K562 (cell line): ENCODE data around the gene EPHB1. TPM values are rescaled to one million over a fixed set of nuclear protein-coding genes. Genes with fewer than 3 reads are reported as not detected.

Experiments used
- ARID2 ChIP-seq: fragments of 450-650 bp; IDR thresholded peaks from 2 replicates; pipeline ENCODE4 v1.6.1; 2017; ENCODE audit warnings: antibody characterized with exemption, mild to moderate bottlenecking
- CEBPG ChIP-seq, 3 experiments: fragments of 200-800 bp in 1 of 3; sonication (Bioruptor generic) in 1 of 3; sonication (generic) in 1 of 3; formaldehyde crosslinking in 1 of 3; IDR thresholded peaks in 2 of 3; conservative IDR thresholded peaks in 1 of 3; 2 replicates each; pipeline versions ENCODE4 v1.6.1 to v1.8.0; 2016 to 2022; ENCODE audit warnings: missing compliant biosample characterization in 2 of 3, missing genetic modification characterization in 2 of 3, mild to moderate bottlenecking in 1 of 3, missing genetic modification reagents in 1 of 3
- E4F1 ChIP-seq: fragments of 250-450 bp; sonication (Bioruptor Pico); IDR thresholded peaks from 2 replicates; pipeline ENCODE4 v1.5.0; 2021; ENCODE audit warnings: mild to moderate bottlenecking, borderline replicate concordance
- EGR1 ChIP-seq: fragments of 450-650 bp; conservative IDR thresholded peaks from 2 replicates; pipeline ENCODE4 v1.6.1; 2017; ENCODE audit warnings: mild to moderate bottlenecking
- FOXA1 ChIP-seq: fragments of 450-650 bp; IDR thresholded peaks from 2 replicates; pipeline ENCODE4 v1.6.1; 2016; ENCODE audit warnings: mild to moderate bottlenecking, borderline replicate concordance
- IFI16 ChIP-seq: fragments of 250-450 bp; sonication (Bioruptor Pico); IDR thresholded peaks from 2 replicates; pipeline ENCODE4 v2.1.2; 2022; ENCODE audit warnings: mild to moderate bottlenecking, inconsistent platforms
- KDM4B ChIP-seq, 2 experiments: fragments of 450-650 bp in 1 of 2; sonication (generic) in 1 of 2; IDR thresholded peaks; 2 replicates each; pipeline ENCODE4 v1.6.1; 2016 to 2017; ENCODE audit warnings: borderline replicate concordance in 2 of 2, antibody characterized with exemption in 1 of 2, low read depth in 1 of 2, mild to moderate bottlenecking in 1 of 2
- NBN ChIP-seq: fragments of 450-650 bp; IDR thresholded peaks from 2 replicates; pipeline ENCODE4 v1.6.1; 2016; ENCODE audit warnings: low read depth, mild to moderate bottlenecking
- REST ChIP-seq, 2 experiments: fragments of 450-650 bp; formaldehyde crosslinking in 1 of 2; IDR thresholded peaks; 2 replicates each; pipeline versions ENCODE4 v1.4.0 to v1.6.1; 2014 to 2020; ENCODE audit warnings: mild to moderate bottlenecking in 2 of 2, borderline replicate concordance in 1 of 2, low read depth in 1 of 2
- SIRT6 ChIP-seq: IDR thresholded peaks from one replicate; pipeline ENCODE4 v1.6.1; 2012; ENCODE audit warnings: low read depth, mild to moderate bottlenecking, control low read depth, inconsistent platforms, low read length, moderate library complexity
- SLC30A9 ChIP-seq: fragments of 250-450 bp; sonication (Bioruptor Pico); IDR thresholded peaks from 2 replicates; pipeline ENCODE4 v1.8.0; 2022; ENCODE audit warnings: mild to moderate bottlenecking, moderate library complexity
- XRCC4 ChIP-seq: IDR thresholded peaks from one replicate; pipeline ENCODE4 v1.6.1; 2011; ENCODE audit not compliant: insufficient read depth, insufficient read length; ENCODE audit errors: extremely low read depth
- ZNF282 ChIP-seq: sonication (generic); formaldehyde crosslinking; IDR thresholded peaks from 2 replicates; pipeline ENCODE4 v1.8.1; 2023; ENCODE audit warnings: missing genetic modification reagents
- ZNF830 ChIP-seq: fragments of 250-450 bp; sonication (Bioruptor Pico); IDR thresholded peaks from 2 replicates; pipeline ENCODE4 v1.5.0; 2021; ENCODE audit warnings: mild to moderate bottlenecking
- polyA plus RNA-seq, 8 experiments: library from polyadenylated mRNA; depleted of rRNA in 4 of 8; stranded (reverse) in 5 of 8; unstranded in 3 of 8; fragments of >200 nt; fragmentation: Nextera tagmentation in 2 of 8; fragmentation: Illumina TruSeq in 1 of 8; extraction: Ambion mirVana in 2 of 8; extraction: Trizol in 1 of 8; gene quantifications; 2 replicates each; pipeline versions ENCODE4 v1.2.1 to v1.2.3, GENCODE V29; 2011 to 2014; ENCODE audit warnings: inconsistent platforms in 1 of 8, missing spikeins in 1 of 8
- total RNA-seq, 7 experiments: library from RNA; depleted of rRNA in 6 of 7; stranded (reverse); fragments of >200 nt in 6 of 7; fragmentation: Illumina TruSeq in 2 of 7; extraction: Trizol in 2 of 7; gene quantifications; 2 replicates each; pipeline versions ENCODE4 v1.2.1 to v1.2.3, GENCODE V29; 2011 to 2021; ENCODE audit warnings: low replicate concordance in 1 of 7
- TF ChIP-seq, protein P1 (sequence below): fragments of 250-450 bp; sonication (Bioruptor Pico); IDR thresholded peaks from 2 replicates; pipeline ENCODE4 v1.8.0; 2022; ENCODE audit warnings: moderate library complexity, mild to moderate bottlenecking, inconsistent platforms

EPHB1 gene
- total and polyA plus RNA-seq, 9 of the 15 experiments (the other 6 are each of a cell fraction or from before 2014, with no cell fraction given): 0.29 TPM; not detected in 8

GRCh38 chr3:134794950-134795745 is at the start of gene EPHB1 (continued):
- TF ChIP-seq E4F1 (no peak), EGR1 (peak; percentile 80), SIRT6 (no peak), CEBPG (CRISPR knock-in tag; IDR thresholded peaks at IDR 0.05) (no peak), CEBPG (tag; conservative IDR thresholded peaks at IDR 0.05 in 1 of 2, IDR thresholded peaks at IDR 0.05 in 1 of 2) (no peak), XRCC4 (no peak), FOXA1 (no peak), KDM4B (IDR thresholded peaks at IDR 0.05; ENCODE audit: borderline replicate concordance in 2 of 2, low read depth in 1 of 2) (no peak), ZNF830 (no peak), SLC30A9 (CRISPR knock-in tag) (no peak), ZNF282 (no peak), NBN (no peak), REST (IDR thresholded peaks at IDR 0.05; ENCODE audit: borderline replicate concordance) (peak; percentile 63; the same call in 1 of the 2 replicates), REST (CRISPR knock-in tag; IDR thresholded peaks at IDR 0.05; ENCODE audit: low read depth) (no peak), IFI16 (no peak), ARID2 (no peak)
- TF ChIP-seq, protein P1, sequence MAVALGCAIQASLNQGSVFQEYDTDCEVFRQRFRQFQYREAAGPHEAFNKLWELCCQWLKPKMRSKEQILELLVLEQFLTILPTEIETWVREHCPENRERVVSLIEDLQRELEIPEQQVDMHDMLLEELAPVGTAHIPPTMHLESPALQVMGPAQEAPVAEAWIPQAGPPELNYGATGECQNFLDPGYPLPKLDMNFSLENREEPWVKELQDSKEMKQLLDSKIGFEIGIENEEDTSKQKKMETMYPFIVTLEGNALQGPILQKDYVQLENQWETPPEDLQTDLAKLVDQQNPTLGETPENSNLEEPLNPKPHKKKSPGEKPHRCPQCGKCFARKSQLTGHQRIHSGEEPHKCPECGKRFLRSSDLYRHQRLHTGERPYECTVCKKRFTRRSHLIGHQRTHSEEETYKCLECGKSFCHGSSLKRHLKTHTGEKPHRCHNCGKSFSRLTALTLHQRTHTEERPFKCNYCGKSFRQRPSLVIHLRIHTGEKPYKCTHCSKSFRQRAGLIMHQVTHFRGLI (CRISPR knock-in tag): no peak
